ENCODE data around the gene CENPA.
A peak's percentile ranks its signal among the peaks of the same experiment; 100 is the strongest.

The CENPA gene

GRCh38 chr2:26763019-26763418 lies 22.8 kb upstream of the CENPA start:
- no peak for DNase-seq

- DNase-seq = peak; percentile 72 to 88 (median 75)
Observed at GRCh38 chr2:26764078-26764887, 21.6 kb upstream of the CENPA start, which contains the start of gene SLC35F6. SLC35F6 (plus strand) TSS chr2:26764284; CDS start chr2:26764350, 66 bp downstream.

- no peak for DNase-seq
Observed at GRCh38 chr2:26764906-26765305, 20.9 kb upstream of the CENPA start.

- no peak for DNase-seq
Observed at GRCh38 chr2:26765475-26766200, 20.2 kb upstream of the CENPA start.

DNA sequence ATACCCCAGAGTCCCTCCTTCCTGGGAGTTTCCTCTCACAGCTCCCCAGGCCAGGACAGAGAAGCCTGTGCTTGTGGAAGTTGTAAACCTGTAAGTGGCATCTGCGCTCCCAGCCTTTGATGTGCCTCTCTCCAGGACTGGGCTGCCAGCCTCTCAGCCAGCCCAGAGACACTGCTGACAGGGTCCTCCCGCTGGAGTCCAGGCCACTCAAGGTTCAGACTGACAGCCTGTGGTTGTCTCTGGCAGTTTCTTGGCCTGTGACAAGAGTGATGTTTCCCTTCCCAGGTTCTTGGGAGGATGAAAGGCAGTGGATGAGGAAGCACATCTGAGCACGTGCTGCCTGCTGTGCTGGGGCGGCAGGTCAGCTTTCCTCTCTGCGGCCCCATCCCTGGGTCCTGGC lies 18.7 kb upstream of the CENPA start:
- no peak for DNase-seq

DNA sequence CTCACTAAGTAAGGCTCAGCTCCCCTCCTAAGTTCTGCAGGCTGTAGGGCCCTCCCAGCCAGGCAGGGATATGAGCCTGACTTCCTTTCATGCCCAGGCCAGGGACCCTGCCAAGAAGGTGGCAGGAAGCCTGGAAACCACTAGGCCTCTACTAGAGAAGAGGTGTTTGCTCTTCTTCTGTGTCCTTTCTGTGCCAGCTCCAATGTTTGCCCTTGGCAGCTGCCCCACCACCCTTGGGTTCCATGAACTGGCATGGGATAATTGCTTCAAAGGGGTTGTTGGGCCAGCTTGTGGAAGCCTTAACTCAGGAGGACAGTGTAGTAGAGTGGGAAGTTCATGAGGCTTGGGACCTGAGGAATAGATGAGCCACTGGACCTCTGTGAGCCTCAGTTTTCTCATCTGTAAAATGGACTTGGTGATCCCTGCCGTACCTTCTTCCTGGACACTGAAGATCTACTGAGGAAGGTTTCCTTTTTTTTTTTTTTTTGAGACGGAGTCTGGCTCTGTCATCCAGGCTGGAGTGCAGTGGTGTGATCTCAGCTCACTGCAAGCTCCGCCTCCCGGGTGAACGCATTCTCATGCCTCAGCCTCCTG lies 17.9 kb upstream of the CENPA start:
- no peak for DNase-seq

- DNase-seq = no peak
Observed at GRCh38 chr2:26768759-26769088, 17.1 kb upstream of the CENPA start.

DNA sequence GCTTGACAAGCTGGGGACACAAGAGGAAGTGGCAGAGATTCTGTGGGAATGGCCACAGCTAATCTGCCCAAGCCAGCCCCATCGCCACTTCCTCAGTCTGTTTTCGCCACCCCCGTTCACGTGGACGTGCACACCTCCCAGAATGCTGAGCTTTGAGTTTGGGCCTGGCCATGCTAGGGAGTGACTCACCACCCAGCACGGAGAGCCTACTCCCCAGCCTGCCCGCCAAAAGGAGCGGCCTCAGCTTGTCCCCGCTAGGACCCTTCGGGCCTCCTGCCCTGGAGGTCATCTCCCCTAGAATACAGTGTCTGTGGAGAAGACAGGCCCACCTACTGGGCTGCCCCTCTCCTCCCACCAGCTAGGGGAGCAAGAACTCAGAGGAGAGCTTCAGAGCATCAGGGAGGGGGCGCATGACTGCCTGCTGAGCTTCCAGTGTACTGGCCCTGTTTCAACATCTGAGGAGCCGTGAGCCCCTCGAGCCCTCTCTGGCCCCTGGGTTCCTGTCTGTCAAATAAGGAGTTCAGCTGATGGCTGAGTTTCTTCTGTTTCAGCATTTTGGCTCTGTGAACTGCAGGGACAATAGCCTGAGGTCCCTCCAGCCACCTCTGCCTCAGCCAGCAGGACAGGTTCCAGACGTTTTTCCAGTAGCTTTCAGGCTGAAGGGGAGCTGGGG lies 16.6 kb upstream of the CENPA start:
- DNase-seq = peak in 1 of 5 experiments; percentile 24

GRCh38 chr2:26770986-26771586 lies 14.8 kb upstream of the CENPA start:
- peak in 2 of 5 experiments; percentile 9 to 30 for DNase-seq

GRCh38 chr2:26772064-26773001 lies 13.5 kb upstream of the CENPA start:
- peak in 2 of 5 experiments; percentile 50 to 68 for DNase-seq

GRCh38 chr2:26776195-26776800 lies 9.6 kb upstream of the CENPA start:
- DNase-seq = no peak

GRCh38 chr2:26778098-26778497 lies 7.8 kb upstream of the CENPA start:
- no peak for DNase-seq

GRCh38 chr2:26778507-26778906 lies 7.3 kb upstream of the CENPA start:
- DNase-seq = no peak

- no peak for DNase-seq
Observed at GRCh38 chr2:26780203-26780760, 5.6 kb upstream of the CENPA start.

DNA sequence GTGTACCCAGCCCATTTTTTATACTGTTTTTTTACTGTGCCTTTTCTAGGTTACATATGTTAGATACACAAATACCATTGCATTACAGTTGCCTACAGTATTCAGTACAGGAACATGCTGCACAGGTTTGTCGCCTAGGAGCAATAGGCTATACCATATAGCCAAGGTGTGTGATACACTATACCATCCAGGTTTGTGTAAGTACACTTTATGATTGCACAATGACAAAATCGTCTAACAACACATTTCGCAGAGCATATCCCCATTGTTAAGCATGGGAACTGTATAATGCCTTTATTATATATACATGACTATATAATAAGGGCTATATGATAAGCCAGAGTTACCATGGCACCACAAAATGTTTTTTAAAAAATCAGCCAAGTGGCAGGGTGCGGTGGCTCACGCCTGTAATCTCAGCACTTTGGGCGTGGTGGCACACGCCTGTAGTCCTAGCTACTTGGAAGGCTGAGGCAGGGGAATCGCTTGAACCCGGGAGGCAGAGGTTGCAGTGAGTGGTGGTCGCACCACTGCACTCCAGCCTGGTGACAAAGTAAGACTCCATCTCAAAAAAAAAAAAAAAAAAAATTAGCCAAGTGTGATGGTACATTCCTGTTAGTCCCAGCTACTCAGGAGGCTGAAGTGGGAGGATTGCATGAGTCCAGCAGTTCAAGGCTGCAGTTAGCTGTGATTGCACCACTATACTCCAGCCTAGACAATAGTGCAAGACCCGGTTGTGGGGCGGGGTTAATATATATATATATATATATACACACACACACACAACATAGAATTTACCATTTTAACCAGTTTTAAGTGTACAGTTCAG lies 2.8 kb upstream of the CENPA start:
- no peak for DNase-seq

GRCh38 chr2:26784570-26785234 lies 1.2 kb upstream of the CENPA start:
- DNase-seq = no peak

DNA sequence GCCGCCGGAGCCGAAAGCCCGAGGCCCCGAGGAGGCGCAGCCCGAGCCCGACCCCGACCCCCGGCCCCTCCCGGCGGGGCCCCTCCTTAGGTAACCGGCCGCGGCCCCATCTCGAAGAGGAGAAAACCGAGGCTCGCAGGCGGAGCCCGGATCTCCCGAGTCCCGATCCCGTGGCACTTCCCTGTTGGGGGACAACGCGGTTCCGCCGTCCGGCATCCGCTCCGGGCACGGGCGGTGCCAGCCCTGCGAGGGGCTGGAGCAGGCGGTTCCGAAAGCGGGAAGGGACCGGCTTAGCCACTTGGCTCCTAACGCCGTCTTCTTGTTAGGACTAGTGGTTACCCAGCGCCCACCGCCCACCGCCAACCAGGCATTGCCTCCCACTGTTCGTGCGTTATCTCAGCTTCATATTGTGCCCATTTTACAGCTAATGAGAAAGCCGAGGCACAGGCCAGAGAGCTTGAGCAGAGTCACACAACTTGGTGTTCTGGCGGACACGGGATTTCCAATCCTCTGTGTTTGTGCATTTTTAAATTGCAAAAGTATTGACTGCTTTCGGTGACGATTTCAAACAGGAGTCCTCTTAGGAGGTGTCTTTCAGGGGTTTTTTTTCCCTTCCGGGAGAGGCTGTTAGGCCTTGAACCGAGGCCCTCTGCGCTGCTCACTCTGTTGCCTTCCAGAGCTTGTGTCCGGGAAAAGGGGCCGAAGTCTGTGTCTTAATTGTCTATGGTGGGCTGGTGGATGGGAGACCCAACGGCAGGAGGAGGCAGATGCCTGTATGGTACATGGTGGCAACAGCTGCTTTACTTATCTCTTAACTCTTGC lies 562 bp downstream of the CENPA start:
- peak in 1 of 5 experiments; percentile 41 for DNase-seq

- DNase-seq = no peak
Observed at GRCh38 chr2:26792720-26793119, 6.9 kb downstream of the CENPA start.
